Naive B cell (primary cell): Measurements from ENCODE around the gene GKN1. TPM values are rescaled to one million over a fixed set of nuclear protein-coding genes. Genes with fewer than 3 reads are reported as not detected.
"Not testable (repeated sequence)": the region's sequence is repeated elsewhere in the genome, so short reads cannot be mapped to it uniquely, and the experiment has no call there.

Experiments
- ATAC-seq, 2 donors: fragments of 150-1000 bp; cut with Tn5 transposase; 2 replicates each; pipeline ENCODE4 v1.10.0; 2021; ENCODE audit warnings: low read depth in 2 of 2, mild to moderate bottlenecking in 2 of 2, moderate library complexity in 2 of 2
- DNase-seq: peaks from one replicate; pipeline ENCODE4 v3.0.0; 2022
- H3K27ac Mint-ChIP-seq, 6 donors: one replicate each; pipeline ENCODE4 v1.8.0; 2020 to 2022; ENCODE audit warnings: mild to moderate bottlenecking in 6 of 6, mixed read lengths in 6 of 6, moderate library complexity in 5 of 6, inconsistent platforms in 2 of 6
- H3K27me3 Mint-ChIP-seq, 3 donors: one replicate each; pipeline ENCODE4 v1.8.0; 2021 to 2022; ENCODE audit warnings: mixed read lengths in 3 of 3, mild to moderate bottlenecking in 1 of 3
- H3K36me3 Mint-ChIP-seq, 2 donors: one replicate each; pipeline ENCODE4 v1.8.0; 2020 to 2022; ENCODE audit warnings: mixed read lengths in 2 of 2, inconsistent platforms in 1 of 2, mild to moderate bottlenecking in 1 of 2
- H3K4me1 Mint-ChIP-seq, 3 donors: one replicate each; pipeline ENCODE4 v1.8.0; 2020 to 2022; ENCODE audit warnings: mixed read lengths in 3 of 3, inconsistent platforms in 1 of 3, mild to moderate bottlenecking in 1 of 3, moderate library complexity in 1 of 3
- H3K4me3 Mint-ChIP-seq, 8 donors: one replicate each; pipeline ENCODE4 v1.8.0; 2020 to 2022; ENCODE audit warnings: mild to moderate bottlenecking in 8 of 8, mixed read lengths in 8 of 8, moderate library complexity in 8 of 8, inconsistent platforms in 2 of 8
- H3K9me3 Mint-ChIP-seq, 7 donors: one replicate each; pipeline ENCODE4 v1.8.0; 2020 to 2022; ENCODE audit warnings: mixed read lengths in 7 of 7, mild to moderate bottlenecking in 5 of 7, inconsistent platforms in 2 of 7, moderate library complexity in 1 of 7
- polyA plus RNA-seq, 6 donors: library from polyadenylated mRNA; unstranded; fragments of 300-500 nt; fragmentation: Illumina TruSeq; gene quantifications; one replicate each; pipeline ENCODE4 v1.2.3, GENCODE V29; 2021; ENCODE audit warnings: low read depth in 6 of 6

GKN1 gene
- polyA plus RNA-seq, 6 donors from 2014 or later = not detected

DNA sequence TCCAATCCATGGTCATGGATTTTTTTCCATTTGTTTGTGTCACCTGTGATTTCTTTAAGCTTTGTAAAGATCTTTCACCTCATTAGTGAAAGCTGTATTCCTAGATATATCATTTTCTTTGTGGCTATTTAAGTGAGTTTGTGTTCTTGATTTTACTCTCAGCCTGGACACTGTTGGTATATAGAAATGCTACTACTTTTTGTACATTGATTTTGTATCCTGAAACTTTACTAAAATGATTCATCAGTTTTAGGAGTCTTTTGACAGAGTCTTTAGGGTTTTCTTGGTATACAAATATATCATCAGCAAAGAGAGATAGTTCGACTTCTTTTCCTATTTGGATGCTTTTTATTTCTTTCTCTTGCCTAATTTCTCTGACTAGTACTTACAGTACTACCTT is 34.1 kb upstream of the GKN1 start:
- H3K9me3 Mint-ChIP-seq = peaks cover 0 to 14% (median 8%) of the 10 kb centered on the region in 7 donors
- peaks cover 0 to 9% (median 2%) of the 10 kb centered on the region in 3 donors for H3K4me1 Mint-ChIP-seq
- H3K27ac Mint-ChIP-seq = no peak overlapping the region
- no peak for DNase-seq
- no peak for ATAC-seq
- H3K4me3 Mint-ChIP-seq = no peak overlapping the region
- peaks cover 0 to 5% of the 10 kb centered on the region in 2 donors for H3K36me3 Mint-ChIP-seq
- H3K27me3 Mint-ChIP-seq = peaks cover 13 to 64% (median 59%) of the 10 kb centered on the region in 3 donors

DNA sequence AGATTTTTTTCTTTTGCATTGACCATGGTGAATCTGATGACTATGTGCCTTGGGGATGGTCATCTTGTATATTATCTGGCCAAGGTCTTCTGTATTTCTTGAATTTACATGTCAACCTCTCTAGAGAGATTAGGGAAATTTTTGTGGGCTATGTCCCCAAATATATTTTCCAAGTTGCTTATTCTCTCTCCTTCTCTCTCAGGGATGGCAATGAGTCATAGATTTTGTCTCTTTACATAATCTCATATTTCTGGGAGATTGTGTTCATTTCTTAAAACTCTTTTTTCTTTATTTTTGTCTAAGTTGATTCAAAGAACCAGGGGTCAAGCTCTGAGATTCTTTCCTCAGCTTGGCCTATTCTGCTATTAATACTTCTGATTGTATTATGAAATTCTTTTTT is 31.6 kb upstream of the GKN1 start:
- Mint-ChIP-seq H3K27me3 (peaks cover 21 to 64% (median 45%) of the 10 kb centered on the region in 3 donors), H3K36me3 (peaks cover 0 to 5% of the 10 kb centered on the region in 2 donors)

DNA sequence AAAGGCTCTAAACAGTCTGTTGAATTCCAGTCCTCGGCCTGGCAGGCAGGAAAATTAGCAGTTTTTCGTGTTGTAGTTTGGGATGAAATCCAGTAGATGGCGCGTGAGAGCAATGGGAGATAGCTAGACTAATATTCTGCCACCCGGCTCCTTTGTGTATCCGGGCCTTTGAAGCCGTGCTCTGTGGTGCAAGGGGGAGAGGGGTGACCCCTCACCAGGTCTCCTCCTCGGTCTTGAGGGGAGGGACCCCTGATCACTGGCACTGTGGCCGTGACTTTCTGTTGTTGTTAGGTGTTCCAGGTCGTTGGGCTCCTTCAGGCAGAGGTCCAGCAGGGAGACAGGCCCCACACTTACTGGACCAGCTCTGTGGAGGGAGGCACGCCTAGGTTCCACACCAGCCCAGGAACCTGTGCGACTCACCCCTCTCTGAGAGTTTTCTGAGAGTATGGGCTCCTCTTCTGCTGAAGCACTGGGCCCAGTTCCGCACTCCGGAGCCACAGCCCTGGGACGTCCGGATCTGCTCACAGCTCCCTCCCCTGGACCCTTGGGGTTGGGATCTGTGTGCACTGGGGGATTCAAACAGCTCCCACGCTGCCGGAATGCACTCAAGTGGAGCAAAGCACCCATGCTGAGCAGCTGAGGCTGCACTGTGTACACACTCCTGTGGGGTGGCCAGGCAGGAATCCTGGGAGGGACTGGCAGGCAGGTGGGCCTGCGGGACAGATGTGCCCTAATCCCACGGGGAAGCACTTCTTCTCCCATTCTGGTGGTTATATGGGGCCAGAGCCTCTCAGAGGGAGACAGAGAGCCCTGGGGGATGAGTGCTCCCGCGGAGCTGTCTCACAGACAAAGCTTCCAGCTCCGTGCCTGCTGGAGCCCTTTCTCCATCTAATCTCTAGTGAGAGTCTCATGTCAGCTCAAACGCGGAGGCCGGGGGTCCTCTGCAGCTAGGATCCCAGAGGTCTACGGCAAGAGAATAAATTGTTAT is 30.6 kb upstream of the GKN1 start:
- Mint-ChIP-seq H3K27me3 (peaks cover 21 to 64% (median 45%) of the 10 kb centered on the region in 3 donors), H3K9me3 (peaks cover 1 to 18% (median 8%) of the 10 kb centered on the region in 7 donors), H3K36me3 (peaks cover 0 to 5% of the 10 kb centered on the region in 2 donors), H3K4me3 (no peak overlapping the region), H3K4me1 (peaks cover 0 to 9% (median 2%) of the 10 kb centered on the region in 3 donors), H3K27ac (no peak overlapping the region)
- ATAC-seq = peak; percentile 51 to 70
- DNase-seq = peak; percentile 37

More for the DNA sequence above, 31.6 kb upstream of the GKN1 start:
- Mint-ChIP-seq H3K4me1 (peaks cover 0 to 9% (median 2%) of the 10 kb centered on the region in 3 donors), H3K4me3 (no peak overlapping the region), H3K27ac (no peak overlapping the region), H3K9me3 (peaks cover 2 to 17% (median 8%) of the 10 kb centered on the region in 7 donors)
- no peak for ATAC-seq
- DNase-seq = no peak

DNA sequence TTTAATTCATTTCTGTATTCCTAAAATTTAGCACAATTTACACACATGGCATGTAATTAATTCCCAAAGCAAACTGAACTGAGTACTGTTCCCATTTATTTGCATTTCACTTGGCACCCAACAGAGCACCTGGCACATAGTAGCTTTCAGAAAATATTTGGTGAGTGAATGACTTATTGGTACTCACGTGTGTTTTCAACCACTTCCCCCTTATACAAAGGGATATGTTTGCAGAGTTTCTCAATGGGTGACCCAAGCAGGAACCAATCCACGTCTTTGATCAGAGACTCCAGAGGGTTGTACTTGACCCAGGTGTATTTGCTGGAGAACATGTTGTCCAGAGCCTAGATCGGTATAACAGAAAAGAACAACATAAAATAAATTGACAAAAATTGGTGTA is 28.3 kb upstream of the GKN1 start:
- no peak for ATAC-seq
- H3K27ac Mint-ChIP-seq = no peak overlapping the region
- no peak for DNase-seq
- no peak overlapping the region for H3K4me3 Mint-ChIP-seq
- H3K36me3 Mint-ChIP-seq = no peaks in the 10 kb centered on the region
- peaks cover 0 to 7% (median 0%) of the 10 kb centered on the region in 7 donors for H3K9me3 Mint-ChIP-seq
- peaks cover 27 to 63% (median 33%) of the 10 kb centered on the region in 3 donors for H3K27me3 Mint-ChIP-seq
- H3K4me1 Mint-ChIP-seq = peaks cover 0 to 9% (median 2%) of the 10 kb centered on the region in 3 donors

DNA sequence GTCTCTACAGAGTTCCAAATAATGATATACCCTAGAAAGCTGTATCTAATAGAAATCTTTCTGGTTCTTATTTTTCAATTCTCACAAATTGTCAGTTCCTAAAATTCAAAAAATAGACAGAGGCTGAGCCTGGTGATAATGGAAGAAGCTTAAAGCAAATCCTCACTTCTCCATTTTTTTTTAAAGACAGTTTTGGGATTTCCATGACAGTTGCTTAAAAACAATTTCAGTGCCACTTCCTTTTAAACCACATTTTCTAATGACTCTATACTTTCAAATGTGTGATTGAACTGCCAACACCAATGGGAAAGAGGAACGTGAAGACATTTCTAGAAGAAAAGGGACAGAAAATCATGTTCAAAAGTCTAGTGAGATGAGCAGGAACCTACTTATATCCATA is 25.7 kb upstream of the GKN1 start:
- peaks cover 0 to 4% (median under 1%) of the 10 kb centered on the region in 3 donors for H3K4me1 Mint-ChIP-seq
- no peak for ATAC-seq
- H3K4me3 Mint-ChIP-seq = no peak overlapping the region
- peaks cover 0 to 7% (median 0%) of the 10 kb centered on the region in 7 donors for H3K9me3 Mint-ChIP-seq
- DNase-seq = no peak
- H3K27me3 Mint-ChIP-seq = peaks cover 21 to 44% (median 22%) of the 10 kb centered on the region in 3 donors
- H3K36me3 Mint-ChIP-seq = no peaks in the 10 kb centered on the region
- no peak overlapping the region for H3K27ac Mint-ChIP-seq

DNA sequence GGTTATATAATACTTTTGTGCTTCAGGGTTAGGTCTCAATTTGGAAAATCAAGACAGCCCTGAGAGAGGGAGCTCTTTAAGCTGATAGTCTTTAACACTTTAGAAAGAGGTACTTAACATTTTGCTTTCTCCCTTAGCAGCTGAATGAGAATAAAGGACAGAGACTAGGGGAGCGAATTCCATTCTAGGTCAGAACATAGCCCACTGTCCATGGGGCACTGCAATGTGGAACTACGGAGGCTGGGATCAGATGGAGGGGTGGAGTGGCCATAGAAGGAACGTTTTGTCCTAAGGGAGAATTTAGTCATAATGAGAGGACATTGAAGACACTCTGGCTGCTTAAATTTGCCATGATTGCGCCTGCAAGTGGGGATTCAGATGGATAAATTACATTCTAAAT is 22.5 kb upstream of the GKN1 start:
- ATAC-seq (no peak), DNase-seq (no peak)
- peaks cover 0 to 7% of the 10 kb centered on the region in 2 donors for H3K36me3 Mint-ChIP-seq
- no peak overlapping the region for H3K4me3 Mint-ChIP-seq
- H3K27me3 Mint-ChIP-seq = peaks cover 13 to 39% (median 21%) of the 10 kb centered on the region in 3 donors
- H3K4me1 Mint-ChIP-seq = no peaks in the 10 kb centered on the region
- peaks cover 0 to 8% (median 4%) of the 10 kb centered on the region in 7 donors for H3K9me3 Mint-ChIP-seq
- no peak overlapping the region for H3K27ac Mint-ChIP-seq

DNA sequence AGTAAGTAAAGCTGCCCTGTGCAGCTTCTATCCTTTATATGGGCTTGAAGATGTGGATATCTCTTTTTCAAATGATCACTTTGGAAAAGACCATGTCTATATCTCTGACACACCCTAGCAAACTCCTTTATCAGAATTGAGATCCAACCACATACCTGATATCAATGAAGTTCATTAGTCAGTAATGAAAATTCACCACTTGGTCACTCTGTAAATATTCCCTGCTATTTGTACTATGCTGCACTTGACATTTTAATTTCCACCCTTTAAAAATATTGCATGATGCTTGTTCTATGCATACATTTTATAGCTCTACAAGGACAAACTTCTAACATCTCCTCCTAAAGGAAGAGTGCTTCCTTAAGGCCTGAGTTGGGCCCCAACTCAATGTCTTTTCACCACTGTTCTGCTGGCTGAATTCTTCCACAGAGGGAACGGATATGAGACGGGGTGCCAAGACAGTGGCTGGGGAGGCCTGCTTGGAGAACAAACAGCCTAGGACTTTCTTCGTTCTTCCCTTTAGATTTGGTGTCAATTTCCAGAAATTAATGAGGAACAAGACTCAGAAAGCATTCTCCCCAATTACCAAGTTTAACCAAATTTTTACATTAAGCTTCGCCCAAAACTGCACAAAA is 21.4 kb upstream of the GKN1 start, which contains the start of gene GKN2:
Gene GKN2 (minus strand): TSS at position 7 of the 635 bp plus-strand sequence. CDS start 32 bp downstream, outside the sequence.
- H3K4me1 Mint-ChIP-seq = no peaks in the 10 kb centered on the region
- H3K36me3 Mint-ChIP-seq = peaks cover 0 to 7% of the 10 kb centered on the region in 2 donors
- no peak within 1 kb of the TSS for H3K4me3 Mint-ChIP-seq
- no peak within 1 kb of the TSS for H3K27ac Mint-ChIP-seq
- peaks cover 0 to 8% (median 4%) of the 10 kb centered on the region in 7 donors for H3K9me3 Mint-ChIP-seq
- ATAC-seq (no peak), DNase-seq (no peak)
- H3K27me3 Mint-ChIP-seq = peaks cover 13 to 34% (median 21%) of the 10 kb centered on the region in 3 donors

DNA sequence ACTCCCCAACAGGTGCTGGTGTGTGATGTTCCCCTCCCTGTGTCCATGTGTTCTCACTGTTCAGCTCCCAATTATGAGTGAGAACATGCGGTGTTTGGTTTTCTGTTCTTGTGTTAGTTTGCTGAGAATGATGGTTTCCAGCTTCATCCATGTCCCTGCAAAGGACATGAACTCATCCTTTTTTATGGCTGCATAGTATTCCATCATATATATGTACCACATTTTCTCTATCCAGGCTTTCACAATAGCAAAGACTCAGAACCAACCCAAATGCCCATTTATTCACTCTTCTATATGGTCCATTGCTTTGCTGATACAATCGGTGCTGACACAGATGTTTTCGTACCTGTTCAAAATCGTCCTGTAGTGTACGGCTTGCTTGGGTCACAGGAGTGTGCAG is 19.0 kb upstream of the GKN1 start:
- not testable (repeated sequence) for H3K36me3 Mint-ChIP-seq, ATAC-seq, H3K9me3 Mint-ChIP-seq, H3K27ac Mint-ChIP-seq, H3K4me1 Mint-ChIP-seq, DNase-seq, H3K4me3 Mint-ChIP-seq
- H3K27me3 Mint-ChIP-seq = peaks cover 13 to 37% (median 19%) of the 10 kb centered on the region in 3 donors

DNA sequence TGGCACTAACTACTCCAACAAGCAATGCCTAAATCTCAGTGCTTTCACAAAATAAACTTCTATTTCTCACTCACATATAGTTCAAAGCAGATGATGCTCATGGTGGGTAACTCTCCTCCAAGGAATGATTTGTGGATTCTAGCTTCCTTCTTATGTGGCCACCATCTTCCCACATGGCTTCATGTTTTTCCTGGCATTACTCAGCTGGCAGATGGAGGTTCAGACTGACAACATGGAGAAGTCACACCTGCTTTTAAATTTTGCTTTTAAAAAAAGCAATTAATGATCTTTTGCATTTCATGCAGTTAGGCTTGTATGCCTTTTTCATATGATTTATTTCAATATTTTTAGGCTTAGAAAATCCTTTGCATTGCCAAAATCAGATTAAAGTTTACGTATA is 15.4 kb upstream of the GKN1 start:
- Mint-ChIP-seq H3K9me3 (peaks cover 0 to 6% (median 4%) of the 10 kb centered on the region in 7 donors), H3K4me1 (no peaks in the 10 kb centered on the region), H3K27ac (no peak overlapping the region), H3K36me3 (peaks cover 0 to 7% of the 10 kb centered on the region in 2 donors), H3K27me3 (peaks cover 10 to 26% (median 13%) of the 10 kb centered on the region in 3 donors), H3K4me3 (no peak overlapping the region)
- DNase-seq (no peak), ATAC-seq (no peak)

DNA sequence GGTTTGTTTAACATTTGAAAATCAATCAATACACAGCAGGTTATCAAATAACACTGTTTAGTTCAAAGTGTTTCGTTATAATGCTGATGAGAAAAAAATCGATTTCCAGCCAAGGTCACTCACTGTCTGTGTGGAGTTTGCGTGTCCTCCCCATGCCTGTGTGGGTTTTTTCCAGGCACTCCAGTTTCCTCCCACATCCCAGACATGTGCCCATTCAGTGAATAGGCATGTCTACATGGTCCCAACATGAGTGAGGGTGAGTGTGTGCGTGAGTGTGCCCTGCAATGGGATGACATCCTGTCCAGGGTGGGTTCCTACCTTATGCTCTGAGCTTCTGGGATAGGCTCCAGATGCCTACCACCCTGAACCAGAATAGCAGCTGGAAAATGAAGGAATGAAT is 13.1 kb upstream of the GKN1 start:
- H3K9me3 Mint-ChIP-seq = peaks cover 0 to under 1% (median 0%) of the 10 kb centered on the region in 7 donors
- H3K27ac Mint-ChIP-seq = peak overlapping the region in 1 of 6 donors; percentile 44
- peaks cover 6 to 25% (median 10%) of the 10 kb centered on the region in 3 donors for H3K27me3 Mint-ChIP-seq
- H3K36me3 Mint-ChIP-seq = no peaks in the 10 kb centered on the region
- H3K4me3 Mint-ChIP-seq = no peak overlapping the region
- ATAC-seq = no peak
- no peaks in the 10 kb centered on the region for H3K4me1 Mint-ChIP-seq
- DNase-seq = no peak

DNA sequence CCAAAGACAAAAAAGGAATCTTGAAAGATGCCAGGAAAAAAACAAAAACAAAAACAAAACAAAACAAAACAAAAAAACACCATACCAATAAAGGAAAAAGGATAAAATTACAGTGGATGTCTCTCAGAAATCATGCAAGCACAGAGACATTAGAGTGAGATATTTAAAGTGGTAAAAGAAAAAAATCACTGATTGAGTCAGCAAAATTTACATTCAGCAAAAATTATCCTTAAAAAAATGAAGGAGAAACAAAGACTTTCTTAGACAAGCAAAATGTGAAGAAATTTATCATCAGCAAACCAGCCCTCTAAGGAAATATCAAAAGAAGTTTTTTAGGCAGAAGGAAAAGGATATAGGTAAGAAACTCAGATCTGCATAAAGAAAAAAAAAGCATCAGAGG is 10.2 kb upstream of the GKN1 start:
- peaks cover 0 to 4% (median 0%) of the 10 kb centered on the region in 7 donors for H3K9me3 Mint-ChIP-seq
- peaks cover 0 to 7% (median 0%) of the 10 kb centered on the region in 3 donors for H3K4me1 Mint-ChIP-seq
- DNase-seq (no peak), ATAC-seq (no peak)
- no peaks in the 10 kb centered on the region for H3K36me3 Mint-ChIP-seq
- H3K27me3 Mint-ChIP-seq = peaks cover 5 to 22% (median 6%) of the 10 kb centered on the region in 3 donors
- H3K4me3 Mint-ChIP-seq = no peak overlapping the region
- H3K27ac Mint-ChIP-seq = no peak overlapping the region

DNA sequence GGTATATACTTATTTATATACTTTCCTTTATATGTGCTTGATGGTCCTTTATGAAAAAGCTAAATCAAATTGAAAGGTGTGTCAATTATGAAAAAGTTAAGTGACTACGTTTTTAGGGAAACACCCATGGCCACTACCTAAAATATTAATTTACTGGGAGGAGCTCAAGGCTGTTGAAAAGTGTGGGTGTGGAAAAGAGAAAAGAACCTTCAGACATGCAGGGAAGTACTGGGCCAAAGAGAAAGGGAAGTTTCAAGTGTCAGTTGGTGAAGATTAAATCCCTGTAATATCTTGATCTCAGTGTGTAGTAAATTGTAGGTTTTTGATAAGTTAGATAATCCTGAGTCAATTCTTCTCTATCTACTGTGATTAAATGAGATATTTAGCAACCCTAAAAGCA is 6.2 kb upstream of the GKN1 start:
- DNase-seq (no peak), ATAC-seq (no peak)
- Mint-ChIP-seq H3K36me3 (no peaks in the 10 kb centered on the region), H3K27ac (no peak overlapping the region), H3K4me3 (no peak overlapping the region), H3K27me3 (peaks cover 5 to 23% (median 6%) of the 10 kb centered on the region in 3 donors), H3K9me3 (peaks cover 0 to 4% (median 0%) of the 10 kb centered on the region in 7 donors), H3K4me1 (peaks cover 0 to 7% (median 0%) of the 10 kb centered on the region in 3 donors)

DNA sequence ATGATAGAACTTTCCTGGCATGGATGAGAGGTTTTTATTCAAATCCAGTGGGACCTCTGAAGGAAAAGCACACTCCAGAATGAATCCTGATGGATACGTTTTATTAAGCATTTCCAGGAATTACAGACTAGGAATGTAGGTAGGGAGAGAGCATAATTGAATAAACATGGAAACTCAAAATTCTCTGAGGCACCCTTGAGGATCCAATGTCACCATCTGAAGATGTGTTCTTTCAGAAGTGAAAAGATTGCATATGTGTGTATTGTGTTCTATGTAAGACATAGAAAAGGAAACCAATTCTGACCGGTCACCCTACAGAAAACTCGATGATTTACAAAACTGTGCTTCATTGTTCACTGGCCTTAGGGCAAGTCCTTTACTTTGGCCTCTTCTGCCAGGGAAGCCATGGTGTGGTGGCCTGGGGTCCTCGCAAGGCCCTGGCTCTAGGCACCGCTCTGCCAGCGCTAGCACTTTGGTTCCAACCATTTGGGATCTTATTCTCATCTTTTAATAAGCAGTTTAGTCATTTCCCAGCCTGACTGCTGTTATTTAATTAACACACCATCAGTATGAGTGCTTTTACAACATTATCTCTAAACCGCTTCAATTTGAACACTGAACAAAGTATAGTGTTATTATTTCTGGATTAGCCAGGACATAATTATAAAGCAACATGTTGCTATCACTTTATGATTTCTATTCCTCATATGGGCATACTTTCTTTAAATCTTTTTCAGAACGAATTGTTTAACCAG is 4.5 kb upstream of the GKN1 start:
- H3K4me1 Mint-ChIP-seq = peaks cover 0 to 7% (median 0%) of the 10 kb centered on the region in 3 donors
- H3K27ac Mint-ChIP-seq = no peak overlapping the region
- DNase-seq (no peak), ATAC-seq (no peak)
- peaks cover 0 to 4% (median 0%) of the 10 kb centered on the region in 7 donors for H3K9me3 Mint-ChIP-seq
- peaks cover 0 to 28% (median 5%) of the 10 kb centered on the region in 3 donors for H3K27me3 Mint-ChIP-seq
- no peak overlapping the region for H3K4me3 Mint-ChIP-seq
- no peaks in the 10 kb centered on the region for H3K36me3 Mint-ChIP-seq
